Breast epithelium (tissue), 4 donors: Measurements from ENCODE around the gene TRIM59. TPM values are rescaled to one million over a fixed set of nuclear protein-coding genes. Genes with fewer than 3 reads are reported as not detected.

Source experiments
- DNase-seq, 2 donors: peaks; one replicate each; pipeline ENCODE4 v3.0.0-alpha.2; 2019; ENCODE audit warnings: low spot score in 2 of 2
- H3K27ac ChIP-seq, 2 donors: fragments of 200-600 bp; sonication (generic) in 1 of 2; one replicate each; pipeline ENCODE4 v1.5.1; 2016 to 2019; ENCODE audit warnings: mild to moderate bottlenecking in 1 of 2
- H3K27me3 ChIP-seq, 2 donors: fragments of 200-600 bp; sonication (generic) in 1 of 2; one replicate each; pipeline versions ENCODE4 v1.5.1 to v1.6.0; 2017 to 2019; ENCODE audit warnings: control low read depth in 1 of 2, mild to moderate bottlenecking in 1 of 2
- H3K36me3 ChIP-seq: fragments of 200-600 bp; one replicate; pipeline ENCODE4 v1.5.1; 2019
- H3K4me1 ChIP-seq, 2 donors: fragments of 200-600 bp; sonication (generic); one replicate each; pipeline ENCODE4 v1.5.1; 2016 to 2019; ENCODE audit warnings: control low read depth in 1 of 2
- H3K4me3 ChIP-seq, 3 donors: fragments of 200-600 bp; sonication (generic); 1 replicate in 2 of 3; 2 replicates in 1 of 3; pipeline ENCODE4 v1.5.1; 2016 to 2019; ENCODE audit warnings: mild to moderate bottlenecking in 3 of 3, moderate library complexity in 2 of 3
- H3K9me3 ChIP-seq, 2 donors: fragments of 200-600 bp; sonication (generic) in 1 of 2; one replicate each; pipeline ENCODE4 v1.5.1; 2016 to 2019; ENCODE audit warnings: control low read depth in 1 of 2
- CTCF ChIP-seq, 3 donors: fragments of 450-650 bp; IDR thresholded peaks; one replicate each; pipeline ENCODE4 v1.5.1; 2016 to 2017; ENCODE audit warnings: antibody characterized with exemption in 3 of 3, mild to moderate bottlenecking in 3 of 3, moderate library complexity in 3 of 3
- POLR2A ChIP-seq: fragments of 450-650 bp; IDR thresholded peaks from one replicate; pipeline ENCODE4 v1.6.1; 2016; ENCODE audit warnings: antibody characterized with exemption, mild to moderate bottlenecking, moderate library complexity
- POLR2AphosphoS5 ChIP-seq, 3 donors: sonication (generic); formaldehyde crosslinking; IDR thresholded peaks; one replicate each; pipeline ENCODE4 v1.6.1; 2017; ENCODE audit warnings: antibody characterized with exemption in 3 of 3
- intact Hi-C: fragments of 100-400 bp; cut with DNase I; formaldehyde crosslinking; loops from one replicate; pipeline ENCODE4 v1.15.1; 2023; ENCODE audit warnings: low total_unique reads
- total RNA-seq, 3 donors: library from RNA; depleted of rRNA; stranded (reverse); fragments of >200 nt; gene quantifications; one replicate each; pipeline ENCODE4 v1.1.0, GENCODE V29; 2016

The TRIM59 gene
- total RNA-seq, 3 donors from 2014 or later, result 0.64 to 5.0 (median 3.9) TPM

- H3K9me3 ChIP-seq, result peaks cover 3 to 5% of the 10 kb centered on the region in 2 donors
- intact Hi-C loops, result no loop called here
- H3K27me3 ChIP-seq, result no peaks in the 10 kb centered on the region
- H3K4me3 ChIP-seq, result no peak overlapping the region
- no peak overlapping the region for H3K27ac ChIP-seq
- H3K4me1 ChIP-seq, result no peaks in the 10 kb centered on the region
- TF ChIP-seq POLR2A, result no peak
- TF ChIP-seq POLR2AphosphoS5 (IDR thresholded peaks at IDR 0.05), result no peak
- TF ChIP-seq CTCF (IDR thresholded peaks at IDR 0.05), result no peak
- no peak for DNase-seq
- H3K36me3 ChIP-seq, result no peaks in the 10 kb centered on the region
Observed at GRCh38 chr3:160475884-160476283, 26.3 kb upstream of the TRIM59 start.

GRCh38 chr3:160475153-160475552 lies 25.6 kb upstream of the TRIM59 start:
- intact Hi-C loops, result no loop called here
- Histone ChIP-seq H3K27me3 (no peaks in the 10 kb centered on the region), H3K4me1 (no peaks in the 10 kb centered on the region), H3K4me3 (no peak overlapping the region), H3K36me3 (no peaks in the 10 kb centered on the region), H3K9me3 (peaks cover 11 to 13% of the 10 kb centered on the region in 2 donors), H3K27ac (no peak overlapping the region)
- DNase-seq, result no peak
- no peak for TF ChIP-seq POLR2AphosphoS5 (IDR thresholded peaks at IDR 0.05)
- no peak for TF ChIP-seq CTCF (IDR thresholded peaks at IDR 0.05)
- TF ChIP-seq POLR2A, result no peak

- H3K4me1 ChIP-seq, result no peaks in the 10 kb centered on the region
- intact Hi-C loops, result no loop called here
- no peaks in the 10 kb centered on the region for H3K36me3 ChIP-seq
- no peak overlapping the region for H3K27ac ChIP-seq
- no peaks in the 10 kb centered on the region for H3K27me3 ChIP-seq
- no peak overlapping the region for H3K4me3 ChIP-seq
- no peak for DNase-seq
- H3K9me3 ChIP-seq, result peaks cover 12 to 20% of the 10 kb centered on the region in 2 donors
- TF ChIP-seq POLR2AphosphoS5 (IDR thresholded peaks at IDR 0.05) (no peak), POLR2A (no peak), CTCF (IDR thresholded peaks at IDR 0.05) (no peak)
Observed at GRCh38 chr3:160474416-160474838, 24.8 kb upstream of the TRIM59 start.

GRCh38 chr3:160473978-160474377 lies 24.4 kb upstream of the TRIM59 start:
- H3K27ac ChIP-seq, result no peak overlapping the region
- no peak for TF ChIP-seq POLR2A
- TF ChIP-seq POLR2AphosphoS5 (IDR thresholded peaks at IDR 0.05), result no peak
- TF ChIP-seq CTCF (IDR thresholded peaks at IDR 0.05), result no peak
- H3K4me3 ChIP-seq, result no peak overlapping the region
- peaks cover 12 to 20% of the 10 kb centered on the region in 2 donors for H3K9me3 ChIP-seq
- intact Hi-C loops, result no loop called here
- no peaks in the 10 kb centered on the region for H3K27me3 ChIP-seq
- no peak for DNase-seq
- H3K36me3 ChIP-seq, result no peaks in the 10 kb centered on the region
- H3K4me1 ChIP-seq, result no peaks in the 10 kb centered on the region

GRCh38 chr3:160473221-160473620 lies 23.6 kb upstream of the TRIM59 start:
- no peak overlapping the region for H3K4me3 ChIP-seq
- DNase-seq, result no peak
- H3K27ac ChIP-seq, result no peak overlapping the region
- TF ChIP-seq POLR2AphosphoS5 (IDR thresholded peaks at IDR 0.05), result no peak
- TF ChIP-seq CTCF (IDR thresholded peaks at IDR 0.05), result no peak
- no peak for TF ChIP-seq POLR2A
- no peaks in the 10 kb centered on the region for H3K27me3 ChIP-seq
- peaks cover 12 to 20% of the 10 kb centered on the region in 2 donors for H3K9me3 ChIP-seq
- intact Hi-C loops, result no loop called here
- H3K36me3 ChIP-seq, result no peaks in the 10 kb centered on the region
- H3K4me1 ChIP-seq, result no peaks in the 10 kb centered on the region
